ENCODE data around the gene HTRA3. TPM values are rescaled to one million over a fixed set of nuclear protein-coding genes. Genes with fewer than 3 reads are reported as not detected.

HTRA3 gene
- total RNA-seq, 1 donor: 0.86 TPM

DNA sequence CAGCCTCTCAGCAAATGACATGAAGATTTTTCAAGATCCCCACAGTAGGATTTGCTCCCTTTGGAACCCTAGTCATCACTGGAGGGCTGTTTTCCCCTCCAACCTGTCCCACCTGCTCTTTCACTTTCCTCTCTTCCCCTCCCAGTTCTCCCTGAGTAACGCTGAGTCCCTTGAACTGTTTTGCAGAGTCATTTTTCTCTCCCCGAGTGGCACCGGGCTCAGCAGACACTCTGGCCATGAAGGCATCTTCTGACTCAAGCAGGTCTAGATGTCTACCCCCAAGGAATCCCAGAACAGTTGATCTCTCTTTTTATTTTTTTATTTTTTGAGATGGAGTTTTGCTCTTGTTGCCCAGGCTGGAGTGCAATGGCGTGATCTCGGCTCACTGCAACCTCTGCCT, 52.2 kb downstream of the HTRA3 start:
- no peak for DNase-seq (ENCODE audit: low read depth)
- H3K4me3 ChIP-seq (ENCODE audit: low read depth, low read length): no peak overlapping the region
- TF ChIP-seq, protein P1, sequence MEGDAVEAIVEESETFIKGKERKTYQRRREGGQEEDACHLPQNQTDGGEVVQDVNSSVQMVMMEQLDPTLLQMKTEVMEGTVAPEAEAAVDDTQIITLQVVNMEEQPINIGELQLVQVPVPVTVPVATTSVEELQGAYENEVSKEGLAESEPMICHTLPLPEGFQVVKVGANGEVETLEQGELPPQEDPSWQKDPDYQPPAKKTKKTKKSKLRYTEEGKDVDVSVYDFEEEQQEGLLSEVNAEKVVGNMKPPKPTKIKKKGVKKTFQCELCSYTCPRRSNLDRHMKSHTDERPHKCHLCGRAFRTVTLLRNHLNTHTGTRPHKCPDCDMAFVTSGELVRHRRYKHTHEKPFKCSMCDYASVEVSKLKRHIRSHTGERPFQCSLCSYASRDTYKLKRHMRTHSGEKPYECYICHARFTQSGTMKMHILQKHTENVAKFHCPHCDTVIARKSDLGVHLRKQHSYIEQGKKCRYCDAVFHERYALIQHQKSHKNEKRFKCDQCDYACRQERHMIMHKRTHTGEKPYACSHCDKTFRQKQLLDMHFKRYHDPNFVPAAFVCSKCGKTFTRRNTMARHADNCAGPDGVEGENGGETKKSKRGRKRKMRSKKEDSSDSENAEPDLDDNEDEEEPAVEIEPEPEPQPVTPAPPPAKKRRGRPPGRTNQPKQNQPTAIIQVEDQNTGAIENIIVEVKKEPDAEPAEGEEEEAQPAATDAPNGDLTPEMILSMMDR (IDR thresholded peaks at IDR 0.05; ENCODE audit: insufficient read depth, low read depth, low read length): no peak

DNA sequence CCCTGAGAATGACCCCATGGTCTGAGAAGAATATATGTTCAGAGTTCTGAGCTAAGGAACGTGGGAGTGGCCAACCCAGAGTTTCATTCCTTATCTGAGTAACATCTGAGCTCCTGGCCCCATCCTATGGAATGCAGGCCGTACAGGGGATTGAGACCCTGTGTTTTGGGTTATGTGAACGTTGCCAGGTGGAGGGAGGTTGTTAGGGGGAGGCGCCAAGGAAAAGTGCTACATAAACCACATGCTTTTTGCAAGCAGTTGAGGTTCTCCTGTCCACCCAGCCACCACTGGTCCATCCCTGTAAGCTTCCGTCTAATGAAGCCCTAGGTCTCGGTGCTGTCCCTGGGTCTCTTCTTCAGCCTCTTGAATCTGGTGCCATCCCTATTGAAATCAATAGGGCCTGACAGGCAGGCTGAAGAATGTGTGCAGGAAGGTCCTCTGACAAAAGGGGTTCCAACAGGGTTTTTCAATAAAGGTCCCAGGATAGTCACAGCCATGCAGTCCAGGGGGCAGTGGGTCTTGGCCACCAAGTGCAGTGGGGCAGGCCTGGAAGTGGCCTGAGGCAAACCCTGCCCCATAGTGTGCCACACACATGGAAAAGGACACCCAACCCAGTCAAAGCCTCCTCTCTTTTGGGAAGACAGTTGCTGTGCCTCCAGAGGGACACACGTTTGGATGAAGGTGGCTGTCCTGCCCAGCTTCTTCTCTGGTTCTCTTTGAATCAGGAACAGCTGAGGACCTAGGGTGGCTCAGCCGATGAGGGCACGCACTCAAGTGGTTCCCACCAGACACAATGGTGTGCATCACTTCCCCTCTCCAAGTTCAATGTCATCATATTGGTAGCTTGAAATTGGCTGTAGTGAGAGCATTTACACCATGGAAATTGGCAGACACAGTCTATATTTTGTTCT, 53.5 kb downstream of the HTRA3 start:
- no peak for DNase-seq (ENCODE audit: low read depth)
- TF ChIP-seq, protein P1 (IDR thresholded peaks at IDR 0.05; ENCODE audit: insufficient read depth, low read depth, low read length): no peak
- no peak overlapping the region for H3K4me3 ChIP-seq (ENCODE audit: low read depth, low read length)

DNA sequence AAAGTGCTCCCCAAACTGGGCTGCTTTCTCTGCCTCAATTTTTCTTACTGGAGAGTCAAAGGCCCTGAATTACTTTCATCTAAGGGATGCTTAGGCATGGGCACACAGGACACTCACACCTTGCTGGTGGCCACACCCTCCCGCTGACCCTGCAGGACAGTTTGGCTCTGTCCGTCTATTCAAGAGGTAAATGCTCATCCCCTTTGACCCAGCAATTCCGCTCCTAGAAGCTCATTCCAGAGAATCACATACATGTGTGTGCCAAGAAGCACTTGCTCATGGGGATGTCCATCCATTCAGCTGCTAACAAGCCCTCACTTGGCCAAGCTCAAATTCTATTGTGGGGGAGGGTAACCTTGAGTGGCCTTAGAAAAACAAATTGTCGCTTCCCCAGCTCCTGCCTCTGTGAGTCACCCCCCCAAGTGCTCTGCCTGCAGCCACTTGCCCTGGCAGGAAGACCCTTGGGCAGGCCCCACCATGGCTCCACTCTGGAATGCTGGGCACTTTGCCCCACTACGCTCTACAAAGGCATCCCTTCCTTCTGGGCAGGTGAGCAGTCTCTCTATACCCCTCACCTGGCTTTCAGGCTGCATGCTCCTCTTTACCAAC, 54.5 kb downstream of the HTRA3 start:
- no peak for DNase-seq (ENCODE audit: low read depth)
- H3K4me3 ChIP-seq (ENCODE audit: low read depth, low read length): no peak overlapping the region
- TF ChIP-seq, protein P1 (IDR thresholded peaks at IDR 0.05; ENCODE audit: insufficient read depth, low read depth, low read length): no peak

DNA sequence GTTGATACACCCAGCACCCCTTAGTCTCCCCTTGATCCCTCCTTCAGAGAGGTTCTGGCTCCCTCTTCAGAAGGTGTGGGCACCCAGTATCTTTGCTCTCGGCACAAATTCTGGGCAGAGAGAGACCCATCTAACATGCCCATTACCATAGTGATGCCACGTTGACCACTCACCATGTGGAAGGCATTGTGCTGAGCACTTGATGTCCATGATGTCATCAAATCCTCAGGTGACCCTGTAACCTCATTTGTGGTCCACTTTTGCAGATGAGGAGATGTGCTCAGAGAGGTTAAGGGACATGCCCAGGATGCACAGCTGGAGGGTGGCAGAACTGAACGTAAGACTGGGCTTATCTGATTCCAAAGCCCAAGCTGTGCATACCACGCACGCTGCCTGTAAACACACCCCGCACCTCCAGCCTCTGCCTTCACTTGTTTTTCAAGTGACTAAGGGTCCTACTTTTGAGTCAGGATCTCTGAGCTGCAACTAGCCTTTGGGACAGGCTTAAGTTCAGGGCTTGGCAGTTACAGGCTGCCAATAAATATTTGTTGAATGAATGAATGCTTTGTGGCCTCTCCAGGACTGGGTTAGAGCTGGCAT, 55.2 kb downstream of the HTRA3 start:
- no peak overlapping the region for H3K4me3 ChIP-seq (ENCODE audit: low read depth, low read length)
- no peak for DNase-seq (ENCODE audit: low read depth)
- TF ChIP-seq, protein P1 (IDR thresholded peaks at IDR 0.05; ENCODE audit: insufficient read depth, low read depth, low read length): no peak

DNA sequence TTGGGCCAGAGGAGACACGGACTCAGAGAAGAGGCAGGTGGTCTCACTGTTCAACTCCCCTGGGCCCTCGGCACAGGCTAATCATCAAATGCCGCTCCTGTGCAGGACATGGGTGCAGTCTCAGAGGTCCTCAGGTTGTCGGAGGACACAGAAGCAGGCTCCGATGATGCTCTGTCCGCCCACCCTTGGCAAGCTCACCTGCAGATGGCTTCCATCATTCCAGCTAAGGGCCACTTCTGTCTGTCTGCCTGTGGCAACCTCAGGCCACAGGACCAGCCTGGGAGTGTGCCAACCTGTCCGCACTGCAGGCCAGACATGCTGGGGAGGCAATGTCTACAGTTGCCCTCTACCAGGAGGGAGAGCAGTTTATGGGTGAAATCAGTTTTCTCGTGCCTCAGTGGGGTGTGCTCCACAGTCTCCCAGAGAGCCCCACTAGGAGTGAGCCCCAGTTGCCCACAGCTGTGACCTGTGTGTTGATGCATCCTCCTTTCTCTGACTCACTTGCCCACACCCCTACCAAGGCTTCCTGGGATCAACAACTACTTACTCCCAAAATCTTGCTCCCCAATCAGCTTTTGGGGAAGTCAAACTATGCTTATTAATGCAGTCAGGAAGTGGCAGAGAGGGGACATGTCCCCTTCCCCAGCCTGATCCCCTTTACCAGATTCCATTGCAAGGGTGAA, 55.9 kb downstream of the HTRA3 start:
- no peak overlapping the region for H3K4me3 ChIP-seq (ENCODE audit: low read depth, low read length)
- TF ChIP-seq, protein P1 (IDR thresholded peaks at IDR 0.05; ENCODE audit: insufficient read depth, low read depth, low read length): no peak
- no peak for DNase-seq (ENCODE audit: low read depth)

DNA sequence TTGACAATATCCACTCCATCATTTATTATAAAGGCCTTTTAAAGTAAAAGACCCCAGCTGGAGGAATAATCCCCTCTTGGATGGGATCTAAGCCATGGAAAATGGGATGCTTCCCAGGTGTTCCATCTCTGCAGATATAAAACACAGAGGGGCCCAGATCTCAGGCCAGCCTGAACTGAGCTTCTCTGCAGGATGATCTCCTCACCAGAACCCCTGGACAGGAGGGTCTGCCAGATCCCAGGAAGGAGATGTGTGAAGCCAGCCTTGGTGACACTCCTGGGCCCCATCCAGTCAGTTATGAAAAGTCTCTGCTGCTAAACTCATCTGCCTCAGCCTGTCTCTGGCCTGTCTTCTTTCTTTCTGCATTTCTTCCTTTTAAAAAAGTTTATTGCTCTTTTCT, 56.7 kb downstream of the HTRA3 start:
- TF ChIP-seq, protein P1 (IDR thresholded peaks at IDR 0.05; ENCODE audit: insufficient read depth, low read depth, low read length): no peak
- no peak for DNase-seq (ENCODE audit: low read depth)
- H3K4me3 ChIP-seq (ENCODE audit: low read depth, low read length): no peak overlapping the region

Data from fibroblast of villous mesenchyme (primary cell).